ENCODE measurements around the gene SMIM22.

SMIM22 gene

GRCh38 chr16:4787068-4787467 is 8.1 kb upstream of the SMIM22 start:
- peaks cover 0 to 10% of the 10 kb centered on the region in 2 experiments for H3K4me1 ChIP-seq (ENCODE audit: control insufficient read depth in 1 of 2, insufficient read depth in 1 of 2, low read depth in 1 of 2, low read length in 1 of 2)
- H3K9me3 ChIP-seq = no peaks in the 10 kb centered on the region

GRCh38 chr16:4787627-4788482 is 7.3 kb upstream of the SMIM22 start, which contains the start of gene SEPTIN12:
Gene SEPTIN12 (minus strand): TSS chr16:4788345. CDS start chr16:4787645, 700 bp downstream.
- Histone ChIP-seq H3K36me3 (no peaks in the 10 kb centered on the region), H3K27me3 (no peaks in the 10 kb centered on the region), H3K9me3 (no peaks in the 10 kb centered on the region), H3K27ac (no peak within 1 kb of the TSS), H3K4me1 (ENCODE audit: control insufficient read depth in 1 of 2, insufficient read depth in 1 of 2, low read depth in 1 of 2, low read length in 1 of 2) (peaks cover 0 to 10% of the 10 kb centered on the region in 2 experiments), H3K4me3 (ENCODE audit: low read depth in 1 of 2, low read length in 1 of 2) (no peak within 1 kb of the TSS)
- TF ChIP-seq, protein P1, sequence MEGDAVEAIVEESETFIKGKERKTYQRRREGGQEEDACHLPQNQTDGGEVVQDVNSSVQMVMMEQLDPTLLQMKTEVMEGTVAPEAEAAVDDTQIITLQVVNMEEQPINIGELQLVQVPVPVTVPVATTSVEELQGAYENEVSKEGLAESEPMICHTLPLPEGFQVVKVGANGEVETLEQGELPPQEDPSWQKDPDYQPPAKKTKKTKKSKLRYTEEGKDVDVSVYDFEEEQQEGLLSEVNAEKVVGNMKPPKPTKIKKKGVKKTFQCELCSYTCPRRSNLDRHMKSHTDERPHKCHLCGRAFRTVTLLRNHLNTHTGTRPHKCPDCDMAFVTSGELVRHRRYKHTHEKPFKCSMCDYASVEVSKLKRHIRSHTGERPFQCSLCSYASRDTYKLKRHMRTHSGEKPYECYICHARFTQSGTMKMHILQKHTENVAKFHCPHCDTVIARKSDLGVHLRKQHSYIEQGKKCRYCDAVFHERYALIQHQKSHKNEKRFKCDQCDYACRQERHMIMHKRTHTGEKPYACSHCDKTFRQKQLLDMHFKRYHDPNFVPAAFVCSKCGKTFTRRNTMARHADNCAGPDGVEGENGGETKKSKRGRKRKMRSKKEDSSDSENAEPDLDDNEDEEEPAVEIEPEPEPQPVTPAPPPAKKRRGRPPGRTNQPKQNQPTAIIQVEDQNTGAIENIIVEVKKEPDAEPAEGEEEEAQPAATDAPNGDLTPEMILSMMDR (IDR thresholded peaks at IDR 0.05) = no peak

More at GRCh38 chr16:4787068-4787467, 8.1 kb upstream of the SMIM22 start:
- no peaks in the 10 kb centered on the region for H3K27me3 ChIP-seq
- no peak overlapping the region for H3K27ac ChIP-seq
- H3K4me3 ChIP-seq (ENCODE audit: low read depth in 1 of 2, low read length in 1 of 2) = no peak overlapping the region
- no peaks in the 10 kb centered on the region for H3K36me3 ChIP-seq
- TF ChIP-seq, protein P1 (IDR thresholded peaks at IDR 0.05) = no peak

GRCh38 chr16:4788489-4788889 is 6.7 kb upstream of the SMIM22 start:
- TF ChIP-seq, protein P1 (IDR thresholded peaks at IDR 0.05) = no peak
- H3K27ac ChIP-seq = no peak overlapping the region
- no peaks in the 10 kb centered on the region for H3K27me3 ChIP-seq
- peaks cover 0 to 10% of the 10 kb centered on the region in 2 experiments for H3K4me1 ChIP-seq (ENCODE audit: control insufficient read depth in 1 of 2, insufficient read depth in 1 of 2, low read depth in 1 of 2, low read length in 1 of 2)
- H3K4me3 ChIP-seq (ENCODE audit: low read depth in 1 of 2, low read length in 1 of 2) = no peak overlapping the region
- H3K9me3 ChIP-seq = no peaks in the 10 kb centered on the region
- H3K36me3 ChIP-seq = no peaks in the 10 kb centered on the region

DNA sequence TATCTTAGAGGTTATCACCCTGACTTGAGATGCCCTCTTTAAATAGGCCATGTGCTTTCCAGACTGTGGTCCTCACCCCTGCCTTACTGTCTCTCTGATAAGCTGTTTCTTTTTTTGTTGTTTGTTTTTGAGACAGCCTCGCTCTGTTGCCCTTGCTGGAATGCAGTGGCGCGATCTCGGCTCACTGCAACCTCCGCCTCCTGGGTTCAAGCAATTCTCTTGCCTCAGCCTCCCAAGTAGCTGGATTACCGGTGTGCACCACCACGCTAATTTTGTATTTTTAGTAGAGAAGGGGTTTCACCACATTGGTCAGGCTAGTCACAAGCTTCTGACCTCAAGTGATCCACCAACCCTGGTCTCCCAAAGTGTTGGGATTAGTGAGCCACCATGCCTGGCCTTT is 6.3 kb upstream of the SMIM22 start:
- Histone ChIP-seq H3K27me3 (no peaks in the 10 kb centered on the region), H3K4me1 (ENCODE audit: control insufficient read depth in 1 of 2, insufficient read depth in 1 of 2, low read depth in 1 of 2, low read length in 1 of 2) (peaks cover 0 to 10% of the 10 kb centered on the region in 2 experiments), H3K4me3 (ENCODE audit: low read depth in 1 of 2, low read length in 1 of 2) (no peak overlapping the region), H3K36me3 (no peaks in the 10 kb centered on the region), H3K27ac (no peak overlapping the region), H3K9me3 (no peaks in the 10 kb centered on the region)
- TF ChIP-seq, protein P1 (IDR thresholded peaks at IDR 0.05) = no peak

DNA sequence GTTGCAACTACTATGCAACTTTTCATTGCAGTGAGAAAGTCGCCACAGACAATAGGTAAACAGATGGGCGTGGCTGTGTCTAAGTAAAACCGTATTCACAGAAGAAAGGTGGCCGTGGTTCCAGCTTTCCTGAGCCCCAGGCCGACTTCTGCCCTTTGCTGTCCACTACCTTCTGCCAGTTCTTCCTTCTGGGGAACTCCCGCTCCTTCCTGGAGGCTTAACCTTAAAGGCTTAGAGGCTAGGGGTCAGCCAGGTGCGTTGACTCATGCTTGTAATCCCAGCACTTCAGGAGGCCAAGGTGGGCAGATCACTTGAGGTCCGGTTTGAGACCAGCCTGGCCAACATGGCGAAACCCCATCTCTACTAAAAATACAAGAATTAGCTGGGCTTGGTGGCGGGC is 4.9 kb upstream of the SMIM22 start:
- TF ChIP-seq, protein P1 (IDR thresholded peaks at IDR 0.05) = no peak
- H3K4me1 ChIP-seq (ENCODE audit: control insufficient read depth in 1 of 2, insufficient read depth in 1 of 2, low read depth in 1 of 2, low read length in 1 of 2) = peaks cover 0 to 10% of the 10 kb centered on the region in 2 experiments
- H3K27ac ChIP-seq = no peak overlapping the region
- no peaks in the 10 kb centered on the region for H3K27me3 ChIP-seq
- no peaks in the 10 kb centered on the region for H3K9me3 ChIP-seq
- peaks cover 8% of the 10 kb centered on the region for H3K36me3 ChIP-seq
- H3K4me3 ChIP-seq (ENCODE audit: low read depth in 1 of 2, low read length in 1 of 2) = no peak overlapping the region
